H54 (cell line): ENCODE results near the gene FAT1.
A peak's percentile ranks its signal among the peaks of the same experiment; 100 is the strongest.

Experiments
- DNase-seq: peaks from one replicate; pipeline ENCODE4 v3.0.0; 2011; ENCODE audit warnings: low spot score, mixed read lengths; ENCODE audit not compliant: insufficient read length
- FAIRE-seq: peaks from 3 replicates; lab custom pipeline; 2011; peaks lifted over from hg19 to GRCh38; lab: Jason Lieb, UNC
- POLR2A ChIP-seq: IDR thresholded peaks from 2 replicates; pipeline ENCODE4 v1.6.1; 2011; ENCODE audit warnings: low read depth, mild to moderate bottlenecking, low read length

Gene FAT1

DNA sequence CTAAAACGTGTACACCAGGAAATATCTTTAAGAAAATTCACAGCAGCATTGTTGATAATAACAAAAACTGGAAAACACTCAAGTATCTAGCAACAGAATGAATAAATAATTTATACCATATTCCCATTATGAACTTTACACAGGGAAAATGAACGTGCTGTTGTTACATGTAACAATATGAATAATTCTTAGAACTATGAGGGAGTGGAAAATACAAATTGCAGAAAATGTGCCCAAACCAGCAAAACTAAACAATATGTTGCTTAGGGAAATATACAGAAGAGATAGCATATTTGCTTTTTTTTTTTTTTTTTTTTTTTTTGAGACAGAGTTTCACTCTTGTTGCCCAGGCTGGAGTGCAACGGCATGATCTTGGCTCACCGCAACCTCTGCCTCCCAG is 14.8 kb upstream of the FAT1 start:
- TF ChIP-seq POLR2A, result no peak

DNA sequence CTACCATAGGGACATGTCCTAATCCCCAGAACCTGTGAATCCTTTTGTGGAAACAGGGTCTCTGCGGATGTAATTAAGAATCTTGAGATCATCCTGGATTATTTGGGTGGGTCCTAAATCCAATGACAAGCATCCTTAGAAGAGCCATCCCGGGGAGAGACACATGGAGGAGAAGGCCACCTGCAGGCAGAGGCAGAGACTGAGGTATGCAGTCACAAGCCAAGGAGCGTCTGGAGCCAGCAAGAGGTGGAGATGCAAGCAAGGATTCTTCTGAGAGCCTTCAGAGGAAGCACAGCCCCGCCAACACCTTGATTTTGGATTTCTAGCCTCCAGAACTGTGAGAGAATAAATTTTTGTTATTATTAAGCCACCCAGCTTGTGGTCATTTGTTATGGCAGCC is 13.8 kb upstream of the FAT1 start:
- FAIRE-seq (no peak), DNase-seq (no peak)
- TF ChIP-seq POLR2A, result no peak

More for the DNA sequence above, 14.8 kb upstream of the FAT1 start:
- FAIRE-seq, result no peak
- DNase-seq, result no peak

DNA sequence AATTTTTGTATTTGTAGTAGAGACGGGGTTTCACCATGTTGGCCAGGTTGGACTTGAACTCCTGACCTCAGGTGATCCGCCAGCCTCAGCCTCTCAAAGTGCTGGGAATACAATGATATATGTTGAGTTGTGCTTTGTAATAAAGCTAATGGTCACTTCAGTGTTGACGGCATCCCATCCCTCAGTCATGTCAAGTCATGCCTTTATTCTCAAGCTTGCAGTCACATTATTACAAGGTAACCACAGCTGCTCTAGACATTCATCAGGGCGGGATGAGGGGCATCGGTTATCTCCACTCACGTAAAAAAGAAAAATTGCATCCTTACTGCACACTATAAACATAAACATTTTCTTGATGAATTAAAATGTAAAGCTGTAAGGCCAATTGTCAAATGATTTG is 12.8 kb upstream of the FAT1 start:
- DNase-seq, result no peak
- FAIRE-seq, result no peak
- no peak for TF ChIP-seq POLR2A

DNA sequence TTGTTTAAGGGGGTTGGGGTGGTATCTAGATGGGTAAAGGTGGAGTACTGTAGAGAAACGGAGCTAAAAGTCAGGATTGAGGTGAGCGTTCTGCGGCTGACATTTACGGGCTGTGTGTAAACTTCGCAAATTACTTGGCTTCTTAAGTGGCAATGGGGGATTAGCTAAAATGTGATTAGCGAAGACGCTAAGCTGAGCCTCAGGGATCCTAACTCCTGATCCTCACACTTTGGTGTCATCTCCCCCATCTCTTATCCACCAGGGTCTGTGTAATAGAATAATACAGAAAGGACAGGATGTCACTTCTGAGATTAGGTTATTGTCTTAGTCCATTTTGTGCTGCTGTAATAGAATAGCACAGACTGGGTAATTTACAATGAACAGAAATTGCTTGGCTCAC is 10.6 kb upstream of the FAT1 start:
- no peak for DNase-seq
- FAIRE-seq, result no peak
- no peak for TF ChIP-seq POLR2A

DNA sequence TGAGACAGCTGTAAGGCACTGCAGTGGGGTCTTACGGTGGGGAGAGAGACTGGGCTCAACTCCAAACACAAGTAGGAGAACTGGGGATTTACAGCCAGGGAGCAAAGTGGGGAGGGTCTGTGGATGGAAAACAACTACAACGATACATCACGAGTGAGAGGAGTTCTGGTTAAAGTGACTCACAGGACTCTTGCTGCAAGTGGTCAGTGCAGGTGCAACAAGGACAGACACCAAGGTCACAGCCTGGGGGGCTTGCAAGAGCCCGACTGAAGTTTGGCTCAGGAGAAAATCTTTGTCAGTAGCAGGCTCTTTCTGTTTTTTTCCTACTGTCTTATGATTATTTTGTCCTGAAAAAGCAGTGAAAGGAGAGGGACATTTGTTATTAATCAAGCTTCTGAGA is 10.1 kb upstream of the FAT1 start:
- no peak for FAIRE-seq
- no peak for TF ChIP-seq POLR2A
- no peak for DNase-seq

DNA sequence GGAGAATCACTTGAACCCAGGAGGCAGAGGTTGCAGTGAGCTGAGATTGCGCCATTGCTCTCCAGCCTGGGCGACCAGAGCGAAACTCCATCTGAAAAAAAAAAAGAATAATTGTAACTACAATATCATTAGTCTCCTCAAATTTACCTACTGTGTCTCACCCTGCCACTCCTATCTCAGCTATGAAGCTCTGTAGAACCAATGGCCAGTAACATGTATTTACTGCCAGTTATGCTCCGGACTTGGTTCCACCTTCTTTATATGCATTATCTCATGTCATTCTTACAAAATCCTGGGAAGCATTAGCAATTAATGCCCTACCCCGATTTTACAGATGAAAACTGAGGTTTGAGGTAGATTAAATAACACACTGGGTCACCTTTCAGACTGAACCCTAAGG is 7.0 kb upstream of the FAT1 start:
- no peak for FAIRE-seq
- TF ChIP-seq POLR2A, result no peak
- no peak for DNase-seq

DNA sequence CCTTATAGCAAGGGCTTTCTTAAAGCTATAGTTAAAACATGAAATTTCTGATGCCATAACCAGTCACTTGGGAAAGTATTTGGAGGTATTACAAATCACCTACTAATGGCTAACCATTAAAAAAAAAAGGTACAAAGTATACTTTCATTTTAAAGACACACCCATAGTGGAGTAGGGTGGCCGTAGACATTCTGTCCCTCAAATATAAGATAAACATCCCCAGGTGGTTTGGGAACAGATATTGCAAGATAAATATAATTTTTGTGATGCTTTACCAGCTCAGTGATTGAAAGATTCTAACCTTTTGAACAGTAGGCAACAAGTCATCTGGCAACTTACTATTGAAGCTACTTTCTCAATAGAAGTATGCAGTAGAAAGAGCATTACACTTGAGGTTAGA is 6.2 kb upstream of the FAT1 start:
- DNase-seq (no peak), FAIRE-seq (no peak)
- no peak for TF ChIP-seq POLR2A

DNA sequence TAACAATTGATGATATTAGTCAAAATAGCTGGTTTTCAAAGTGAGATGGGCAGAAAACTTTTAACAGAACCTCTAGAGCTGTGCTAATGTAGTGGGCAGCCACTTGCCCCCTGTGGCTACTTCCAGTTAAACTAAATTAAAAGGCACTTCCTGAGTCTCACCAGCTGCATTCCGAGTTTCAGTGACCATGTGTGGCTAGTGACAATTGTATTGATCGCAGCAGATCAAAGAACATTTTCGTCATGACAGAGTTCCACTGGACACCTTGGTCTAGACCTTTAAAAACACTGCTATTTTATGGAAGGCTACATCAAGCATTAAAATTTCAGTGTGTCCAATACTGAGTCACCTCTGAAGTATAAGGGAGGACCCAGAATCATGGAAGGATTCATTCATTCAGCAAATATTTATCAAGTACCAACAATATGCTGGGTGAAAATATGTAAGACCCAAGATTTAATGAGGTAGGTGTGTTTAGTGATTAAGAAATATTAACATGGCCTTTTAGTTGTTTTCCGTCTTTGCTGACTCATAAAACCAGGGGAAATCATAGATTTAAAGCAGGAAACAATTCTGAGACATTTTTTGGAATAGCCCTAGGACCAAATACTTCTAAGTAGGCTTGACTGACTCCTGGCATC is 5.1 kb upstream of the FAT1 start:
- TF ChIP-seq POLR2A, result no peak
- FAIRE-seq (no peak), DNase-seq (no peak)

DNA sequence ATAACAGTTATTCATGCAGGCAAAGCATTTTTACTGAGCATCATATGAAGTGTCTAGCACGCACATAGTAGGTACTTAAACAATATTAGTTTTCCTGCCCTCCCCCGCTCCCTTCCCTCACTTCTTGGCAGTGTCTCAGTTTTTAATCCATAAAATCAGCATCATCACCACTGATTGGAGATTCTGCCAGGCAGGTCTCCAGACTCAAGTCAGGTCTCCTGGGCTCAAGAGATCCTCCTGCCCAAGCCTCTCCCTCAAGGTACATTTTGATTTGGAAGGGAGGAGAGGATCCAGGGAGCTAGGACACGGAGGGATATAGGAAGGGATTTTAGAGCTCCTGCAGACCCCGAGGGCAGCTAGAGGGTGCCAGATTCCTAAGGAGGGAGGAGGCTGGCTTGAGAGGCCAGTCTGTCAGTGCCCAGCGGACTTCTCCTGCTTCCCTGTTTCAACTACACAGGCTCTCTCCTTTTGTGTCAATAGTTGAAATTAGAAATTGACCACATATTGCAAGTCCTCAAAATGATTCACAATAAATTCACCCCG is 4.4 kb upstream of the FAT1 start:
- DNase-seq (no peak), FAIRE-seq (no peak)

DNA sequence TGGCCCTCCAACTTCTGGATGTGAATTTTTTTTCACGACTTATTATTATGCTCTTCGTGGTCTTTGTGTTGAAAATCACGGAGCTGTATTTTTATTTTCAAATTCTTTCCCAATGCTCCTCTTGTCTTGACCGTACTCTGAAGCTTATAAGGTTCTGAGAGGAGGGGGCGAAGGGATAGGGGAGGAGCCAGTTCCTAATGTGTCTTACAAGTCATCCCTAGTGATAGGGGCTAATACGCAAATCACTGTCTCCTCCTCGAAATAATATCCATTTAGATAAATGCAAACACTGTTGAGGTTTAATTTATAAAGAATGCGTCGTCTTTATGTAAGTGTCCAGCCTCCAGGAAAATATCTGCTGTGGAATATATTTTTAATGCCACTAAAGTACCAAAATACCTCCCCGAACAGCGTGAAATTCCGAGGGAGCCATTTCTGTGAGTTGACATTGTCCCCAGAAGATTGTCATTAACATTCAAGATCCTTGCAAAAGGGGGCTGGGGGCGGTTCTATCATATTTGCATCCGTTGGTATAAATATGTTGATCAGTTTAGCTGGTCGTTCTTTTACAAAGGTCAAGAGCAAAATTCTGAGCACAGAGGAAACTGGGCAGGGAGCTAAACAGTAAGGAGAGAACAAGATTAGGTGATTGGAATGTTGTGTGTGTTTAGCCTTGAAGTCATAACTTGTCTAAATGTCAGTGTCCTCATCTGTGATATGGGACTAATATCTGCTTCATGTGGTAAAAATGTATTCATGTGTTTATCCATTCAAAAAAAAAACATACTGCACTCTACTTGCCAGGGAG is 3.7 kb upstream of the FAT1 start:
- no peak for DNase-seq
- TF ChIP-seq POLR2A, result no peak
- FAIRE-seq, result no peak

More for the DNA sequence above, 4.4 kb upstream of the FAT1 start:
- no peak for TF ChIP-seq POLR2A

DNA sequence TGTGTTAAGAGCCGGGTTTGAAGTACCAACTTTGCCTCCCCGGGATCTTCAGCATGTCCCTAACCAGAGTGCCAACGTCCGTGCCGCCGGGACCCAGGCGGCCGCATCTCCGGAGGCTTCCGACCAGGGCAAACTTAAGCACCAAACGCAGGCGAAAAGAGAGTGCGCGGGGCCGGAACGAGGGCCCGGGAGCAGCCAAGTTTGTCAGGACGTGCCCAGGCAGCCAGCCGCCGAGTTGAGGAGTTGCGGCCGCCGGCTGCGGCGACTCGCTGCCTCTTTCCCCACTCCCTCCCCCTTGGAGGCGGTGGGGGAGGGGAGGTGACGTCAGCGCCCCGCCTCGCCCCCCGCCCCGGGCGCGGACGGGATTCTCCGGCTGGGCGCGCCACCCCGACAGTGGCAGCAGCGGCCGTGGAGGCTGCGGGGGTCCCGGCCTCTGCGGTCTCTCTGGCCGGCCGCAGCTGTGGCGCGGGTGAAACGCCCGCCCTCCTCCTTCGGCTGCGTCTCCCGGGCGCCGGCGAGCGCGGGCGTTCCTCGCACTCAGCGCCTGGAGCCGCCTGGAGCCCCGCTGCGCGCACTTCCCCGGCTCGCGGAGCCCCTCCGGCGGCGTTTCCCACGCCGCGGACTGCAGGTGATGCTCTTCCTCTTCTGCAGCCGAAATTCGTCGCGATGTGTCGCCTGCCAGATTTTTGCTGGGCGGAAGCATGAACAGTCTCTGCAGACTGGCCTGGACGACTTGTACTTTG is 2.9 kb upstream of the FAT1 start:
- peak; percentile 87 for TF ChIP-seq POLR2A

DNA sequence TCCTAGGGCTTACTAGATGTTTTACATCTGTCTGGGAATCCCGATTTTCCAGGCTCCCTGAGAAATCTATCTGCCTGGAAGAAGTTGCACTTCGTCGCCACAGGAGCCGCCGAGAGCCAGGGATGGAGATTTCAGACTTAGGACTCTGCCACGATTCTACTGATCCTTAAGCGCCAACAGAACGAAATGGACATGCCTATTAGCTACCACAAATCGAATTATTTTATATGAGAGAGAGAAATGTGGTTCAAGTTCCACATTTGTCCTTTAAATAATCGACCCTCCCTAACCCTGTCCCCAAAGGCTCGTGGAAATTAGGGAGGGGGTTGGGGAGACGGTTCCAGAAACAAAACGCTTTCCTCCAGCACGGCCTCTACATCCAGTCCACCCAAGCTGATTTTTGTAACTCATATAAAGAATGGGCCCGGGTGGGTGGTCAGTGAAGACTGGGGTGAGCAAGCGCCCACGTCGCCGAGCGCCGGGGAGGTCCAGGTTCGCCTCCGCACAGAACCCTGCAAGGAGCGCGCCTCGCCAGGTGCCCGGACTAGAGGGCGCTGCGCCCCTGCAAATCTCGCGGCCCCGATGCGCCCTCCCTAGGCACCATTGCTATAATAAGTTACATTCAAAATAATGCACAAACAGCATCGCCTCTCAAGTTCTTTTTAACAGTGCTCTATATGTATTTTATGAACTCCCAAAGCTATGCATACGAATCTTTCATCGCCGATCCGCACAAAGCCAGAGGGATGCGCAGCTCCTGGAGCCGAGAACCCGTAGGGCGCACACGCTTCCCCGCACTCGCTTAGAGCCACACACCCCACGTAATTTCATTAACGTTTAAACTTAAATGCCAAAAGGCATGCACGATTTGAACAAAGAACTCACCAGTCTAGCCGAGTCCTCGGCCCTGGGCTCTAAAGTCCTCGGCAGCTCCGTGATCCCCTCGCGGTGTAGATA is 2.1 kb upstream of the FAT1 start:
- FAIRE-seq (no peak), DNase-seq (peak; percentile 33)
- TF ChIP-seq POLR2A, result no peak

More for the DNA sequence above, 2.9 kb upstream of the FAT1 start:
- no peak for FAIRE-seq
- peak; percentile 41 for DNase-seq
